Muscle layer of duodenum (tissue), 2 donors: ENCODE data around the gene RNF224.
"Not testable (repeated sequence)": the region's sequence is repeated elsewhere in the genome, so short reads cannot be mapped to it uniquely, and the experiment has no call there.

ENCODE experiments used
- H3K27ac ChIP-seq: one replicate; pipeline ENCODE4 v1.7.0; 2013; ENCODE audit warnings: mild to moderate bottlenecking, low read length
- H3K27me3 ChIP-seq: one replicate; pipeline ENCODE4 v1.7.0; 2013; ENCODE audit warnings: low read depth, mild to moderate bottlenecking, control low read depth, low read length
- H3K36me3 ChIP-seq, 2 donors: one replicate each; pipeline ENCODE4 v1.7.0; 2013; ENCODE audit warnings: low read length in 2 of 2, control low read depth in 1 of 2, mild to moderate bottlenecking in 1 of 2; ENCODE audit not compliant: insufficient read depth in 2 of 2, control insufficient read depth in 1 of 2
- H3K4me1 ChIP-seq, 2 donors: one replicate each; pipeline ENCODE4 v1.7.0; 2013; ENCODE audit warnings: low read length in 2 of 2, mild to moderate bottlenecking in 2 of 2, control low read depth in 1 of 2, moderate library complexity in 1 of 2; ENCODE audit not compliant: insufficient read depth in 2 of 2, control insufficient read depth in 1 of 2
- H3K4me3 ChIP-seq, 2 donors: one replicate each; pipeline ENCODE4 v1.7.0; 2013; ENCODE audit warnings: low read length in 2 of 2, low read depth in 1 of 2, mild to moderate bottlenecking in 1 of 2
- H3K9me3 ChIP-seq, 2 donors: one replicate each; pipeline ENCODE4 v1.7.0; 2013; ENCODE audit warnings: low read length in 2 of 2, control low read depth in 1 of 2, mild to moderate bottlenecking in 1 of 2; ENCODE audit not compliant: control insufficient read depth in 1 of 2
- donor health status: healthy.

Gene RNF224

DNA sequence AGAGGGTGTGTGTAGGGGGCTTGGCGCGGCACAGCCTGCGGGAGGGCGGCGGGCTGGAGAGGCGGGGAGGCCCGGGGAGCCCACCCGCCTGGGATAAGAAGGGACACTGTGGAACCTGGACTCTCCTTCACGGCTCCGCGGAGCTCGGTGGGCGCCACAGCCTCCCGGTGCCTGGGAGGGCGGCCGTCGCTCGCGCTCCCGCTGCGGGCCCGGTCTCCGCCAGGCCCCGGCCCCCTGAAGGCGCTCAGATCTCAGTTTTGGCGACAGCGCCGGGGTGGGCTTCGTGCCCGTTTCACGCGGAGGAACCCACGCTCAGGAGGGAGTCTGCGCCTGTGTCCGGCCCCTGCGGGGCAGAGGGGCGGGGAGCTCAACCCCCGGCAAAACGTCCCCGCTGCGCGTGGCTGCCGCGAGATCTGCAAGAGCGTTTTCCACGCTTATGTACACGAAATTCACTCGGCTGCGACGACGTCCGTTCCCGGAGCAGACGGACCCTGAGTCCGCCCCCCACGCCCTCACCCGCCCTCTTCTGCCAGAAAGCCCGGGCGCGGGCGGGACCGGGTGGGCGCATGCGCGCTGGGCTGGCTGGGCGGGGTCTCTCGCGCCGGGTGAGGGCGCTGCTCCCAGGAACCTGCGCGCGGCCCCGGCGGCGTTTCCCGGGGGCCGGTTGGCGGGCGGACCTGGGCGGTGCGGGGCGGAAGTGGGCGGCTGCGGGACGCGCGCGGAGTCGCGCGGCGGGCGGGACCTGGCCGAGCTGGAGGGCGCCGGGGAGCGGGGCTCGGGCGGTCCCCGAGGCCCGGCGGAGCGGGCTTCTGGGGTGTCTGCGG is 27.5 kb downstream of the RNF224 start, which contains the start of gene NELFB:
Gene NELFB, plus strand, starts transcription at position 704 of the 824 bp plus-strand sequence.
- Histone ChIP-seq H3K4me1 (peaks cover 9 to 23% of the 10 kb centered on the region in 2 donors), H3K9me3 (no peaks in the 10 kb centered on the region), H3K27ac (peak within 1 kb of the TSS; percentile 23), H3K27me3 (no peaks in the 10 kb centered on the region), H3K36me3 (peaks cover 11 to 19% of the 10 kb centered on the region in 2 donors), H3K4me3 (peak within 1 kb of the TSS; percentile 81 to 99)

DNA sequence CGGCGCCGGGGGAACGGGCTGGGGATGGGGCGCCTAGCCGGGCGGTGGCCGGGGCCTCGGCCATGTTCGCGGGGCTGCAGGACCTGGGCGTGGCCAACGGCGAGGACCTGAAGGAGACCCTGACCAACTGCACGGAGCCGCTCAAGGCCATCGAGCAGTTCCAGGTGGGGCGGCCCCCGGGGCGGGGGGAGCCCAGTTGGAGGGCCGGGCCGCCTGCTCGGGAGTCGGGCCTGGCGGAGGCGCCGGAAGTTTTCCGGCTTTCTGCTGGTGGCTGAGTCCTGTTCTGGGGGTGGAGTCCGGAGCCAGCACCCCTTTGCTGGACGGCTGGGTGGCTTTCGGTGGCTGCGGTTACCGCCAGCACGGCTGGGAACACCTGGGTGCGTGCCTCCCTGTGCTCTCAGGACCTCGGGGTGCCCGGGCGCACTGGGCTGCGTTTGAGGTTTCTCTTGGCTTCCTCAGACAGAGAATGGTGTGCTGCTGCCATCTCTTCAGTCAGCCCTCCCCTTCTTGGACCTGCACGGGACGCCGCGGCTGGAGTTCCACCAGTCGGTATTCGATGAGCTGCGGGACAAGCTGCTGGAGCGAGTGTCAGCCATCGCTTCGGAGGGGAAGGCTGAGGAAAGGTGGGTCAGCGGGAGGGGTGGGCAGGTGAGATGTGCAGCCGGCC is 28.3 kb downstream of the RNF224 start:
- peaks cover 11 to 19% of the 10 kb centered on the region in 2 donors for H3K36me3 ChIP-seq
- H3K4me1 ChIP-seq, result peaks cover 9 to 23% of the 10 kb centered on the region in 2 donors
- H3K27ac ChIP-seq, result peak overlapping the region; percentile 16
- no peaks in the 10 kb centered on the region for H3K27me3 ChIP-seq
- H3K4me3 ChIP-seq, result peak overlapping the region; percentile 81 to 99
- H3K9me3 ChIP-seq, result no peaks in the 10 kb centered on the region

- Histone ChIP-seq H3K9me3 (no peaks in the 10 kb centered on the region), H3K36me3 (peaks cover 11 to 19% of the 10 kb centered on the region in 2 donors), H3K27ac (peak overlapping the region; percentile 16), H3K4me1 (peaks cover 9 to 23% of the 10 kb centered on the region in 2 donors), H3K27me3 (no peaks in the 10 kb centered on the region), H3K4me3 (peak overlapping the region; percentile 81 to 99)
Measured at GRCh38 chr9:137256362-137256761, 29.1 kb downstream of the RNF224 start.

GRCh38 chr9:137256856-137257255 is 29.6 kb downstream of the RNF224 start:
- H3K27ac ChIP-seq, result no peak overlapping the region
- H3K9me3 ChIP-seq, result no peaks in the 10 kb centered on the region
- peaks cover 9 to 23% of the 10 kb centered on the region in 2 donors for H3K4me1 ChIP-seq
- H3K4me3 ChIP-seq, result peak overlapping the region in 1 of 2 donors; percentile 99
- H3K36me3 ChIP-seq, result peaks cover 11 to 19% of the 10 kb centered on the region in 2 donors
- no peaks in the 10 kb centered on the region for H3K27me3 ChIP-seq

GRCh38 chr9:137262173-137262908 is 35.0 kb downstream of the RNF224 start:
- not testable (repeated sequence) for H3K4me3 ChIP-seq, H3K27me3 ChIP-seq, H3K9me3 ChIP-seq, H3K4me1 ChIP-seq, H3K27ac ChIP-seq
- peaks cover 12 to 45% of the 10 kb centered on the region in 2 donors for H3K36me3 ChIP-seq

DNA sequence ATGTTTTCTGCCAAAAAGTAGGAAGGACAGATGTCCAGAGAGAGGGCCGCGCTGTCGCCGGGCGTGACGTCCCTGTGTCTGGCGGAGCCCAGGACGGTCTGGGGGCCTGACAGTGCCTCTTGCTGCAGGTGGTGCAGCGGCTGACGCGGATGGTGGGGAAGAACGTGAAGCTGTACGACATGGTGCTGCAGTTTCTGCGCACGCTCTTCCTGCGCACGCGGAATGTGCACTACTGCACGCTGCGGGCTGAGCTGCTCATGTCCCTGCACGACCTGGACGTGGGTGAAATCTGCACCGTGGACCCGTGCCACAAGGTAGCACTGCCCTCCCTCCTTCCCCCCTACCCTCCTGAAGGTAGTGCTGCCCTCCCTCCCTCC is 35.6 kb downstream of the RNF224 start:
- H3K9me3 ChIP-seq, result no peaks in the 10 kb centered on the region
- H3K27ac ChIP-seq, result no peak overlapping the region
- H3K27me3 ChIP-seq, result no peaks in the 10 kb centered on the region
- H3K4me1 ChIP-seq, result no peaks in the 10 kb centered on the region
- H3K4me3 ChIP-seq, result no peak overlapping the region
- H3K36me3 ChIP-seq, result peaks cover 15 to 50% of the 10 kb centered on the region in 2 donors

DNA sequence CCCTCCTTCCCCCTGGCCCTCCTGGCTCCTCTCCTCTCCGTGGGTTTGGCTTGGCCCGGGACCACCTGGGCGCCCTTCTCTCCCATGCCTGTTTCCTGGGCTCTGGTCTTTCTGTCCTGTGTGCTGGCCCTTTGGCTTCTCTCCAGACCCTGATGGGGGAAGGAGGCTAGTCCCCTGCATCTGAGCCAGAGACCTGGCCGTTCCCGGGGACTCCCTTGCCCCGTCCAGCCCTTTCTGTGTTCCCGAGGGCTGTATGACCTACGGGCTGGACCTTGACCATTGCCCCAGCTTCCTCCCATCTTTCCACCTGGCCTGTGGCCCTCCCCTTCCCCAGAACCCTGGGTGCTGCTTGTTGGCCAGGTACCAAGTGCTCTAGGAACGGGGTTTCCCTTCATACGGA is 36.2 kb downstream of the RNF224 start:
- Histone ChIP-seq H3K27me3 (no peaks in the 10 kb centered on the region), H3K27ac (no peak overlapping the region), H3K36me3 (peaks cover 18 to 50% of the 10 kb centered on the region in 2 donors), H3K9me3 (no peaks in the 10 kb centered on the region), H3K4me1 (no peaks in the 10 kb centered on the region), H3K4me3 (no peak overlapping the region)

- no peak overlapping the region for H3K27ac ChIP-seq
- H3K9me3 ChIP-seq, result no peaks in the 10 kb centered on the region
- no peak overlapping the region for H3K4me3 ChIP-seq
- peaks cover 13 to 45% of the 10 kb centered on the region in 2 donors for H3K36me3 ChIP-seq
- H3K27me3 ChIP-seq, result no peaks in the 10 kb centered on the region
- peaks cover 0 to 4% of the 10 kb centered on the region in 2 donors for H3K4me1 ChIP-seq
Measured at GRCh38 chr9:137264067-137264466, 36.8 kb downstream of the RNF224 start.

DNA sequence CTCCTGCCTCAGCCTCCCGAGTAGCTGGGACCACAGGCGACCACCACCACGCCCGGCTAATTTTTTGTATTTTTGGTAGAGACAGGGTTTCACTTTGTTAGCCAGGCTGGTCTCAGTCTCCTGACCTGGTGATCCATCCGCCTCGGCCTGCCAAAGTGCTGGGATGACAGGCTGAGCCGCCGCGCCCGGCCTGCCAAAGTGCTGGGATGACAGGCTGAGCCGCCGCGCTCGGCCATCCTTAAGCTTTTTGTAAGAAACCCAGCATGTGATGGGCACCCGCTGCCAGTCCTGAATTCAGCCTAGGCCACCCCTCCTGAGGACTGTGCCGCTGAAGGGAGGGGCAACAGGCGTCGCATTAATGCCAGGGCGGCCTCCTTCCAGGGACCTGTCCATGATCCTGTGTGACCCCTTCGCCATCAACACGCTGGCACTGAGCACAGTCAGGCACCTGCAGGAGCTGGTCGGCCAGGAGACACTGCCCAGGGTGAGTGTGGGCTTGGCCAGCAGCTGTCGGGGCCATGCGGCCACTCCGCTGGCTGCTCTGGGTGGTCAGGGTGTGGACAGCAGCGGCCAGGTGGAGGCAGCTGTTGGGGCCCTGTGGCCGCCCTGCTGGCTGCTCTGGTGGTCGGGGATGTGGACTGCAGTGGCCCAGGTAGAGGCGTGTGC is 38.3 kb downstream of the RNF224 start:
- peaks cover 4 to 11% of the 10 kb centered on the region in 2 donors for H3K4me1 ChIP-seq
- H3K36me3 ChIP-seq, result peaks cover 17 to 42% of the 10 kb centered on the region in 2 donors
- H3K27ac ChIP-seq, result no peak overlapping the region
- no peak overlapping the region for H3K4me3 ChIP-seq
- H3K9me3 ChIP-seq, result no peaks in the 10 kb centered on the region
- no peaks in the 10 kb centered on the region for H3K27me3 ChIP-seq

- no peak overlapping the region for H3K4me3 ChIP-seq
- peaks cover 17 to 46% of the 10 kb centered on the region in 2 donors for H3K36me3 ChIP-seq
Measured at GRCh38 chr9:137266162-137266527, 38.8 kb downstream of the RNF224 start.

More at GRCh38 chr9:137266162-137266527, 38.8 kb downstream of the RNF224 start:
- no peaks in the 10 kb centered on the region for H3K9me3 ChIP-seq
- peaks cover 4 to 11% of the 10 kb centered on the region in 2 donors for H3K4me1 ChIP-seq
- no peak overlapping the region for H3K27ac ChIP-seq
- H3K27me3 ChIP-seq, result no peaks in the 10 kb centered on the region
